Activated CD8-positive, alpha-beta memory T cell treated with anti-CD3 and anti-CD28 coated beads, Interleukin-2, amount 50 U/mL, for 4 hours (primary cell): ENCODE data around the gene ZSWIM9.

ENCODE experiments used
- DNase-seq: peaks from one replicate; pipeline ENCODE4 v3.0.0-alpha.2; 2020

ZSWIM9 gene

DNA sequence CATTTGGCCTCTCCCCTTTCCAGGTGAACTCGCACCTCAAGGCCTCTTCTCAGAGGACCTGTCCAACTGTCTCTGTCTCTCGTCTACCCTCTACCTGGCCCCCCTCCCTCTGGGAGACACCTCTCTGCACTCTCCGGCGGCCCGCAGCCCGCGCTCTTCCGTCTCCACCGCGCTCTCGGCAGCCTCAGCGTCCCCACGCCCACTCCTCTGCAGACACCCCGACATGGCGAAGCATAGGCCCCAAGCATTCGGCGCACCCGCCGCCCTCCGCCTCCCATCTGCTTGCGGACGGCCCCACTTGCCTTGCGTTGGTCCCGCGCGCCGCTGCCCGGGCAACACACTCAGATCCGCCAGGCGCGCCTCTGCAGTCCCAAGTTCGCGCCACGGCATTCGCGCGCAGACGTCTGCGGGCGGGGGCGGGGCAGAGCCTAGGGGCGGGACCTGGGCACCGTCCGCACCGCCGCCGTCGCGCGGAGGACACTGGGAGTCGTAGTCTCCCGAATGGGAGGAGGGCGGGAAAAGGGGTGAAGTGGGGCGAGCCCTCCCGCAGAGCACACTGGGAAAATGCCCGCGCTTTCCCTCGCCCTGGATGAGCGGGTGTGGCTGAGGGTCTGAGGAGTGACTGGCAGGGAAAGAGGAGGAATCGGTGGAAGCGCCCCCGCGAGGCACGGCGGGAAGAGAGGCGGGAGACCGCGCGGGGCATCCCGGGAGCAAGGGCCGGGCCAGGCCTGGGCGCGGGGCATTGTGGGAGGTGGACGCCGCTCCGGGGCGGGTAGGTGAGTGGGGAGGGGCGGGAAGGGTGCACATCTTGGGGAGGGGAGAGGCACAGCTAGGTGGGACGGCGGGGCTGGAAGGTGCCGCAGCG lies at the start of gene ZSWIM9, which contains the start of gene LIG1:
TSS of gene ZSWIM9 (plus strand) at position 742 of the 865 bp plus-strand sequence. CDS start 1,123 bp downstream, outside the sequence.
TSS of gene LIG1 (minus strand) at position 406 of the 865 bp plus-strand sequence. CDS start 4,778 bp downstream, outside the sequence.
- peak; percentile 90 for DNase-seq

GRCh38 chr19:48121066-48121465 lies 49.4 kb upstream of the ZSWIM9 start:
- DNase-seq: no peak

GRCh38 chr19:48121909-48122371 lies 48.5 kb upstream of the ZSWIM9 start:
- DNase-seq: no peak

DNA sequence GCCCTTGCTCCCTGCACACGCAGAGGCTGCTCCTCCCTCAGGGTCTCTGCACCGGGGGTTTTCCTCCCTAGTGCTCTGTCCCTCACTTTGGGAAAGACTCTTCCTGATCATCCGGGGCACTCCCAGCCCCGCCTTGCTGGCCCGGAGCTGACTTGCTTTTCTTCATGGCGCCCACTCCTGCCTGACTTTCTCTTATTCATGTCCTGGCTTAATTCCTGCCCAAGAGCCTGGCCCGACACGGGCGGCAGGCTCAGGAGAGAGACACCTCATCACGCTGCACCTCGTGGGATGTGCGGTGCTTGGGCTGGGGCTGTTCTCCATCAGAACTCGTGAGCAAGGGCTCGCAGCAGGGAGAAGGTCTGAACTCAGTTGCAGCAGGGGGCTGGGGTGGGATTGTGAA lies 48.1 kb upstream of the ZSWIM9 start:
- no peak for DNase-seq

- DNase-seq: no peak
These were observed 46.4 kb upstream of the ZSWIM9 start for GRCh38 chr19:48123907-48124651.

DNA sequence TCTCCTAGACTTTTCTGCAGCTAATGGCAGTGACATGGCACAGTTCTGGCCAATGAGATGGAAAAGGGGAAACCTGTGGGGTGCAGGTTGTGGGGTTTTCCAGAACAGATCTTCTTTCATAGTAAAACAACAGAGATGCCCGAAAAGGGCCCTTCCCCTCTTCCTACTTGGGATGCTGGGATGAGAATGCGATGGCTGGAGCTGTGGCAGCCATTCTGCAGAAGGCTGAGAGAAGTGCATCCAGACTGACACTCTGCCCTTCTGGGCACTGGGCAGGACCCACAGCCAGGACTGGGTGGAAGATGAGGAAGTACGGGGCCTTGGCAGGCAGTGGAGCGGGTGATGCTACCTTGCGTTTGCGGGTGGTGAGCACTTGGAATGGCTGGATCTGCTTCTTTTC lies 42.9 kb upstream of the ZSWIM9 start:
- no peak for DNase-seq

GRCh38 chr19:48133094-48133493 lies 37.4 kb upstream of the ZSWIM9 start:
- DNase-seq: no peak

- DNase-seq: no peak
These were observed 35.1 kb upstream of the ZSWIM9 start for GRCh38 chr19:48135411-48135810.

GRCh38 chr19:48136547-48136946 lies 33.9 kb upstream of the ZSWIM9 start:
- no peak for DNase-seq

- DNase-seq: no peak
These were observed 33.1 kb upstream of the ZSWIM9 start for GRCh38 chr19:48137411-48137810.

DNA sequence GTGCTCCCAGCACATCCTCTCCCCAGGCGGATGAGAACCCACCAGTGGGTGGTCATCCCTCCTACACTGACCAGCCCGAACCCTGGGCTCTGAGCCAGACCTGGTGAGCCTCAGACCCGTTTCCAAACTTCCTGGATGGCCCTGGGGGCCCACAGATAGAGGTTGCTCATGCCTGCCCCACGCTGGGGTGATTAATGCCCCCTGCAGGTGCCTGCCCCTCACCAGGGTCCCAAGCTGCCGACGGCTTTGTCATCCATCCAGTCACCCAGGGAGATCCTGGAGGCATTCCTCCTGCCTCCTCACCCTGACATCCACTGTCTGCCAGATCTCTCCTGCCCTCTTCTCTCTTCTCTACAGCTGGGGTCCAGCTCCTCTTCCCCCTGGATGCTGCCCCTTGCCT lies 31.4 kb upstream of the ZSWIM9 start:
- DNase-seq: no peak

- no peak for DNase-seq
These were observed 22.8 kb upstream of the ZSWIM9 start for GRCh38 chr19:48147597-48148175.

DNA sequence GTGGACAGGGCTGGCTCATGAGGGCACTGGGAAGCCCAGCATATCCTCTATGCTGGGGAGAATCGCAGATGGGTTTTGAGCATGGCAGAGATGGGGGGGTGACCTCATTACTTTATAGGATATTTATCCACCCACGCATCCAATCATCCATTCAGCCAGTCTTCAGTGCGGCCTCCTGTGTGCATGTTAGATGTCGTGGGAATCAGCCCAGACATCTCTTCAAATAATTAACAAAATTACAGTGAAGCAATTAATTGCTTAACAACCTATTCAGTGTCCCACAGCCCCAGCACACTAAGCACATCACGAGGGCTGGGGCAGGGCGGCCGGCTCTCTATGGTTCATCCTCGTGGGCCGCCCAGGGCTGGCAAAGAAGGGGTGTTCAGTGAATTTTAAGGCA lies 21.9 kb upstream of the ZSWIM9 start:
- DNase-seq: no peak

- no peak for DNase-seq
These were observed 21.1 kb upstream of the ZSWIM9 start for GRCh38 chr19:48149430-48149829.

- peak; percentile 74 for DNase-seq
These were observed 17.9 kb upstream of the ZSWIM9 start for GRCh38 chr19:48152551-48152950.

DNA sequence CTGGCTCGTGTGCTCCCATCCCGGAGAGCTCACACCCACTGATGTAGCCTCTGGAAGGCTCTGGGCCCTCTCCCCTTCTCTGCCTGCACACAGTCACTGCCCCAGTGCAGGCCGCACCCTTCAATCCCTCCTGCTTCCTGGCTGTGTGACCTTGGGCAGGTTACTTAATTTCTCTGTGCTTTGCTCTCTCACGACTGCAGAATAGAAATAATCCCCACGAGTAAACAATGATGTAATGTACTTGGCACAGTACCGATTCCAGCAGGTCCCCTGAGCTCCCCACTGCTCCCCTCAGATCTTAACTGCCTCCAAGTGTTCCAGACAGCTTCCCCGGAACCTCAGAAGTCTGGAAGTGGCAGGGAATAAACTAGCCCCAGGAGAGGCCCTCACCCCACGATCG lies 16.5 kb upstream of the ZSWIM9 start:
- no peak for DNase-seq

GRCh38 chr19:48158210-48158790 lies 12.2 kb upstream of the ZSWIM9 start:
- DNase-seq: no peak

- DNase-seq: no peak
These were observed 1.8 kb upstream of the ZSWIM9 start for GRCh38 chr19:48168689-48169088.

- peak; percentile 91 for DNase-seq
These were observed 922 bp upstream of the ZSWIM9 start for GRCh38 chr19:48169578-48169938.

DNA sequence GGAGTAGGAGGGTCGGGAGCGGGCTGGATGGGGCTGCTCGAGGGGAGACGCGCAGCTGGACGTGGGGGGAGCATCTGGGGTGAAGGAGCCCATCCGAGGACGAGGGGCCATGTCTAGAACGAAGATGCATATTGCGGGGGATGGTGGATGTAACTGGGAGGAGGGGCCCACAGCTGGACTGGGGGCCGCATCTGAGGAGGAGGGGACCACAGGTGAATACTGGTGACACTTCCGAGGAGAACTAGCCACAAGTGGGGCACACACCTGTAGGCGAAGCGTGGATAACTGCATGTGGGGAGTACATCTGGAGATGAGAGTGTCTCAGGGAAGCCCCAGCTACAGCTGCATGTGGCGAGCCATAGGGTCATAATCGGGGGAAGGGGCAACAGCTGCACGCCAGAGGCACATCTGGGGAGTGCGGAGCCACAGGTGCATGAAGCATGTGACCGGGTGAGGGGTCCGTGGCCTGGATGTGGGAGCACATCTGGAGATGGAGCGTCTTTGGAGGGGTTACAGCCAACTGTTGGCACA lies 402 bp downstream of the ZSWIM9 start:
- no peak for DNase-seq

GRCh38 chr19:48171710-48172109 lies 1.2 kb downstream of the ZSWIM9 start:
- DNase-seq: no peak

DNA sequence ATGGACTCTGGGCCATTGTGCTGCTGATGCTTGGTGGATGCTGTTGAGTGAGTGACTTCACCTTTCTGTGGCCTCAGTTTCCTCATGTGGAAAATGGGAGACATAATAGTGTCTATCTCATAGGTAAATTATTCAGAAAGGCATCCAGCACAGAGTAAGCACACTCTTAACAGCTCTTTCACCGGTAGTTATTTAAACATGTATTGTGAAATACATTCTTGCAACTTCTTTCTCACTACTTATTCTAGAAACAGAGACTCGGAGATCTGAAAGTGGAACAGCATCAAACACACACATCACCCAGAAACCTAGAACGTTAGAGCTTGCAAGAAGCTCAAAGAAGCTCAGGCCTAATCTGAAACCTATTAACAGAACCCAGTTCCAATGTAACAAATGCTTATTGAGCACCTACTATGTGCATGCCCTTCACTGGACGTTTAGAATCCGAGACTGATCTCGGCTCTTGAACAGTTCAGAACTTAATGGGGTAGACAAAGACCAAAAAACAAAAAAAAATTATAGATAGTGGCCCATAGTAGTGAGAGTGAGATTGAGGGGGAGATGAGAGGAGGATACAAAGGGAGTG lies 4.1 kb downstream of the ZSWIM9 start:
- no peak for DNase-seq

DNA sequence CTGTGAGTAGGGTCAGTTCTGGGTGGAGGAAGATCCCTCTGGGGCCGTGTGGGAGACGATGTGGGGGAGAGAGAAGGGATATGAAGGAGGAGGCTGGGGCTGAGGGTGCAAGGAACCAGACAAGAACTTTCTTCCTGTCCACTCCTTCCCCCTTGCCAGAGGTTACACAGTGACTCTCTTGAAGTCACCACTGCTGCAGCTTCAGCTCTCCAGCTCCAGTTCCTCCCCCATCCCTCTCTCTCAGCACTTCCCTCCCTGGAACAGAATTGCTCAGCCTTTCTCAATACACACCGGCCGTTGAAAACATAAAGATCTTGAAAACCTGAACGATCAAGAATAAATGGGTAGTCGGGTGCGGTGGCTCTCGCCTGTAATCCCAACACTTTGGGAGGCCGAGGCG lies 5.1 kb downstream of the ZSWIM9 start:
- DNase-seq: no peak
